Measurements from ENCODE around the gene NCKAP1.

DNA sequence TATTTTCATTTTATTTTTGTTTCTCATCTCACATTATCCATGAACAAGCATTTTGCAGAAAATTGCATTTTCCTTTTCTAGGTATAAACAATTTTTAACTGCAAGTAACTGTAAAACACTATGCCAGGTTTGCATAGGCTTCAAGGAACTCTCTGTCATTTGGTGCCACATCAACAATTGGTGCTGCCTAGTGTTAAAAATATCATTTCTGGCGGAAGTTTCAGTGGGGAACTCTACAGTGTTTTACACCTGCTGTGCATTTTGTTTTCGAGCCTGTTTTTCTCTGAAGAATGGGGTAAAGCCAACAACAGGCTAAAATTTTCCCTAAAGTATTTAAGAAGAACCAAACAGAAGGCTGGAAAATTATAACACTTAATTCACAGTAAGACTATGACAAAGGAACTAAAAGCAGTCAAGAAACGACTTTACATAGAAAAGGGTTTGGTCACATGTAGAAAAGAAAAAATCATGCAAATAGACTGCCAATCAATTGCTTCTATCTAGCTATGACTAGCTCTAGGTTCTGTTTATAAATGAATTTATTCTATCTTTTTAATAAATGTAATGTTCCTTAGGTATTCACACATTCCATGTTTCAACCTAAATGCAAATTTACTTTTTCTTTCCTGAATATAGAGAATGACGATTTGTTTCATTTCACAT, 150.4 kb downstream of the NCKAP1 start:
- TF ChIP-seq POLR2AphosphoS5 (IDR thresholded peaks at IDR 0.05; ENCODE audit: low read depth, low read length) (no peak), POLR2A (IDR thresholded peaks at IDR 0.05; ENCODE audit: low read depth, low read length) (no peak), TAF1 (IDR thresholded peaks at IDR 0.05; ENCODE audit: borderline replicate concordance, low read depth, low read length) (no peak)
